Right atrium auricular region (tissue), 2 donors: ENCODE measurements around the gene ADGRV1. TPM values are rescaled to one million over a fixed set of nuclear protein-coding genes. Genes with fewer than 3 reads are reported as not detected.
"Not testable (repeated sequence)": the region's sequence is repeated elsewhere in the genome, so short reads cannot be mapped to it uniquely, and the experiment has no call there.

Experiments
- DNase-seq: peaks from one replicate; pipeline ENCODE4 v3.0.0-alpha.2; 2019; ENCODE audit warnings: low spot score
- H3K27ac ChIP-seq, 2 donors: fragments of 200-600 bp; sonication (generic); 1 replicate in 1 of 2; 2 replicates in 1 of 2; pipeline ENCODE4 v1.5.1; 2016 to 2019
- H3K27me3 ChIP-seq, 2 donors: fragments of 200-600 bp; sonication (generic); one replicate each; pipeline versions ENCODE4 v1.5.1 to v1.6.0; 2017 to 2019
- H3K36me3 ChIP-seq: fragments of 200-600 bp; sonication (generic); one replicate; pipeline ENCODE4 v1.5.1; 2016
- H3K4me1 ChIP-seq, 2 donors: fragments of 200-600 bp; sonication (generic); one replicate each; pipeline versions ENCODE4 v1.5.1 to v1.6.0; 2017 to 2019
- H3K4me3 ChIP-seq, 2 donors: fragments of 200-600 bp; sonication (generic); 1 replicate in 1 of 2; 2 replicates in 1 of 2; pipeline ENCODE4 v1.5.1; 2017 to 2019; ENCODE audit warnings: mild to moderate bottlenecking in 1 of 2, moderate library complexity in 1 of 2
- H3K9me3 ChIP-seq, 2 donors: fragments of 200-600 bp; sonication (generic); one replicate each; pipeline ENCODE4 v1.5.1; 2019
- CTCF ChIP-seq, 2 donors: fragments of 200-600 bp; sonication (generic); IDR thresholded peaks; one replicate each; pipeline ENCODE4 v1.5.1; 2019; ENCODE audit warnings: antibody characterized with exemption in 2 of 2
- total RNA-seq, 2 donors: library from RNA; depleted of rRNA; stranded (reverse); fragments of >200 nt; gene quantifications; one replicate each; pipeline ENCODE4 v1.1.0, GENCODE V29; 2016

Gene ADGRV1
- total RNA-seq, 2 donors from 2014 or later: 1.4 to 1.8 TPM

- DNase-seq: no peak
- no peak for TF ChIP-seq CTCF (IDR thresholded peaks at IDR 0.05)
These were observed 500.0 kb downstream of the ADGRV1 start for GRCh38 chr5:91058575-91058974.

GRCh38 chr5:91059409-91059808 lies 500.8 kb downstream of the ADGRV1 start:
- DNase-seq: no peak
- Histone ChIP-seq H3K27ac (no peak overlapping the region), H3K9me3 (no peaks in the 10 kb centered on the region), H3K36me3 (no peaks in the 10 kb centered on the region), H3K4me1 (peaks cover 0 to 9% of the 10 kb centered on the region in 2 donors), H3K27me3 (no peaks in the 10 kb centered on the region), H3K4me3 (no peak overlapping the region)
- TF ChIP-seq CTCF (IDR thresholded peaks at IDR 0.05): no peak

More at GRCh38 chr5:91058575-91058974, 500.0 kb downstream of the ADGRV1 start:
- Histone ChIP-seq H3K27ac (no peak overlapping the region), H3K27me3 (no peaks in the 10 kb centered on the region), H3K4me1 (peaks cover 0 to 9% of the 10 kb centered on the region in 2 donors), H3K4me3 (no peak overlapping the region), H3K9me3 (no peaks in the 10 kb centered on the region), H3K36me3 (no peaks in the 10 kb centered on the region)

- no peak overlapping the region for H3K27ac ChIP-seq
- no peaks in the 10 kb centered on the region for H3K9me3 ChIP-seq
- H3K4me1 ChIP-seq: peaks cover 0 to 9% of the 10 kb centered on the region in 2 donors
- H3K36me3 ChIP-seq: no peaks in the 10 kb centered on the region
- DNase-seq: no peak
- no peaks in the 10 kb centered on the region for H3K27me3 ChIP-seq
- no peak overlapping the region for H3K4me3 ChIP-seq
- no peak for TF ChIP-seq CTCF (IDR thresholded peaks at IDR 0.05)
These were observed 502.5 kb downstream of the ADGRV1 start for GRCh38 chr5:91061094-91061493.

- H3K9me3 ChIP-seq: no peaks in the 10 kb centered on the region
- H3K4me1 ChIP-seq: peaks cover 0 to 9% of the 10 kb centered on the region in 2 donors
- H3K36me3 ChIP-seq: no peaks in the 10 kb centered on the region
- no peak overlapping the region for H3K27ac ChIP-seq
- H3K4me3 ChIP-seq: no peak overlapping the region
- TF ChIP-seq CTCF (IDR thresholded peaks at IDR 0.05): no peak
- no peaks in the 10 kb centered on the region for H3K27me3 ChIP-seq
- DNase-seq: no peak
These were observed 503.5 kb downstream of the ADGRV1 start for GRCh38 chr5:91061946-91062562.

GRCh38 chr5:91063098-91063690 lies 504.6 kb downstream of the ADGRV1 start:
- H3K9me3 ChIP-seq, H3K36me3 ChIP-seq, H3K27me3 ChIP-seq, DNase-seq, H3K4me1 ChIP-seq, H3K27ac ChIP-seq, H3K4me3 ChIP-seq: not testable (repeated sequence)

GRCh38 chr5:91065496-91065895 lies 506.9 kb downstream of the ADGRV1 start:
- no peak for TF ChIP-seq CTCF (IDR thresholded peaks at IDR 0.05)
- H3K4me1 ChIP-seq: no peaks in the 10 kb centered on the region
- no peaks in the 10 kb centered on the region for H3K27me3 ChIP-seq
- H3K9me3 ChIP-seq: no peaks in the 10 kb centered on the region
- H3K27ac ChIP-seq: no peak overlapping the region
- H3K4me3 ChIP-seq: no peak overlapping the region
- H3K36me3 ChIP-seq: no peaks in the 10 kb centered on the region
- DNase-seq: no peak
